DND-41 (cell line): Measurements from ENCODE around the gene TAS1R3.

Experiments
- ATAC-seq: fragments of 200-7000 bp; cut with Tn5 transposase; 3 replicates; pipeline ENCODE4 v1.9.1; 2021; ENCODE audit warnings: low read depth; ENCODE audit not compliant: insufficient read depth
- DNase-seq: peaks from one replicate; pipeline ENCODE4 v3.0.0-alpha.2; 2020
- H2AFZ ChIP-seq: 2 replicates; pipeline ENCODE4 v1.6.0; 2012; ENCODE audit warnings: low read depth, low read length
- H3K27ac ChIP-seq: 2 replicates; pipeline ENCODE4 v1.5.1; 2012; ENCODE audit warnings: low read length, inconsistent platforms
- H3K27me3 ChIP-seq: fragments of 200-600 bp; sonication (generic); 2 replicates; pipeline ENCODE4 v1.6.0; 2012; ENCODE audit warnings: low read length, mild to moderate bottlenecking, inconsistent platforms; ENCODE audit not compliant: insufficient read depth, poor library complexity
- H3K36me3 ChIP-seq: 2 replicates; pipeline ENCODE4 v1.5.1; 2012; ENCODE audit warnings: low read length, inconsistent platforms; ENCODE audit not compliant: insufficient read depth
- H3K4me1 ChIP-seq: 2 replicates; pipeline ENCODE4 v1.5.1; 2012; ENCODE audit warnings: mild to moderate bottlenecking, low read length; ENCODE audit not compliant: insufficient read depth
- H3K4me2 ChIP-seq: 2 replicates; pipeline ENCODE4 v1.6.0; 2012; ENCODE audit warnings: mild to moderate bottlenecking, moderate library complexity, low read length, inconsistent platforms; ENCODE audit not compliant: insufficient read depth
- H3K4me3 ChIP-seq, 2 experiments: fragments of 200-600 bp in 1 of 2; shearing (Covaris generic) in 1 of 2; 2 replicates each; pipeline ENCODE4 v1.5.1; 2012 to 2016; ENCODE audit warnings: inconsistent platforms in 2 of 2, low read length in 2 of 2, mild to moderate bottlenecking in 2 of 2, low read depth in 1 of 2, moderate library complexity in 1 of 2
- H3K79me2 ChIP-seq: 2 replicates; pipeline ENCODE4 v1.6.0; 2012; ENCODE audit warnings: low read length, inconsistent platforms; ENCODE audit not compliant: insufficient read depth
- H3K9ac ChIP-seq: 2 replicates; pipeline ENCODE4 v1.6.0; 2012; ENCODE audit warnings: low read depth, mild to moderate bottlenecking, inconsistent platforms, low read length, moderate library complexity
- H3K9me3 ChIP-seq: 2 replicates; pipeline ENCODE4 v1.5.1; 2012; ENCODE audit warnings: low read length, moderate library complexity, mild to moderate bottlenecking, inconsistent platforms; ENCODE audit not compliant: insufficient read depth, severe bottlenecking
- H4K20me1 ChIP-seq: 2 replicates; pipeline ENCODE4 v1.6.0; 2012; ENCODE audit warnings: low read length; ENCODE audit not compliant: insufficient read depth
- EZH2 ChIP-seq: IDR thresholded peaks from 3 replicates; pipeline ENCODE4 v1.6.1; 2012; ENCODE audit warnings: borderline replicate concordance, low read depth, mild to moderate bottlenecking, moderate library complexity, low read length, inconsistent platforms; ENCODE audit not compliant: severe bottlenecking
- TF ChIP-seq, protein P1 (sequence below): IDR thresholded peaks from 2 replicates; pipeline ENCODE4 v1.5.1; 2012; ENCODE audit warnings: borderline replicate concordance, low read length, moderate library complexity, mild to moderate bottlenecking; ENCODE audit not compliant: poor library complexity, severe bottlenecking; ENCODE audit errors: extremely low read depth

TAS1R3 gene

GRCh38 chr1:1340791-1341548 lies 9.9 kb downstream of the TAS1R3 start:
- Histone ChIP-seq H3K4me2 (no peak overlapping the region), H3K27ac (no peak overlapping the region), H3K4me1 (peaks cover 3% of the 10 kb centered on the region; the same call in 1 of the 2 replicates), H3K9me3 (no peaks in the 10 kb centered on the region), H3K4me3 (no peak overlapping the region), H3K79me2 (peaks cover 23% of the 10 kb centered on the region), H3K36me3 (peaks cover 39% of the 10 kb centered on the region), H4K20me1 (peaks cover 65% of the 10 kb centered on the region), H3K27me3 (no peaks in the 10 kb centered on the region), H3K9ac (no peak overlapping the region), H2AFZ (no peak overlapping the region)
- TF ChIP-seq EZH2 = no peak
- TF ChIP-seq, protein P1, sequence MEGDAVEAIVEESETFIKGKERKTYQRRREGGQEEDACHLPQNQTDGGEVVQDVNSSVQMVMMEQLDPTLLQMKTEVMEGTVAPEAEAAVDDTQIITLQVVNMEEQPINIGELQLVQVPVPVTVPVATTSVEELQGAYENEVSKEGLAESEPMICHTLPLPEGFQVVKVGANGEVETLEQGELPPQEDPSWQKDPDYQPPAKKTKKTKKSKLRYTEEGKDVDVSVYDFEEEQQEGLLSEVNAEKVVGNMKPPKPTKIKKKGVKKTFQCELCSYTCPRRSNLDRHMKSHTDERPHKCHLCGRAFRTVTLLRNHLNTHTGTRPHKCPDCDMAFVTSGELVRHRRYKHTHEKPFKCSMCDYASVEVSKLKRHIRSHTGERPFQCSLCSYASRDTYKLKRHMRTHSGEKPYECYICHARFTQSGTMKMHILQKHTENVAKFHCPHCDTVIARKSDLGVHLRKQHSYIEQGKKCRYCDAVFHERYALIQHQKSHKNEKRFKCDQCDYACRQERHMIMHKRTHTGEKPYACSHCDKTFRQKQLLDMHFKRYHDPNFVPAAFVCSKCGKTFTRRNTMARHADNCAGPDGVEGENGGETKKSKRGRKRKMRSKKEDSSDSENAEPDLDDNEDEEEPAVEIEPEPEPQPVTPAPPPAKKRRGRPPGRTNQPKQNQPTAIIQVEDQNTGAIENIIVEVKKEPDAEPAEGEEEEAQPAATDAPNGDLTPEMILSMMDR = no peak
- ATAC-seq (no peak), DNase-seq (no peak)

- Histone ChIP-seq H3K27ac (no peak overlapping the region), H3K36me3 (peaks cover 39% of the 10 kb centered on the region), H3K9me3 (no peaks in the 10 kb centered on the region), H3K9ac (no peak overlapping the region), H3K4me3 (no peak overlapping the region), H3K27me3 (no peaks in the 10 kb centered on the region), H3K4me2 (no peak overlapping the region), H3K79me2 (peaks cover 29% of the 10 kb centered on the region), H4K20me1 (peaks cover 65% of the 10 kb centered on the region), H3K4me1 (peaks cover 9% of the 10 kb centered on the region), H2AFZ (no peak overlapping the region)
- DNase-seq = no peak
- no peak for TF ChIP-seq EZH2
- TF ChIP-seq, protein P1 = no peak
- no peak for ATAC-seq
Measured at GRCh38 chr1:1341549-1342021, 10.5 kb downstream of the TAS1R3 start.

- Histone ChIP-seq H3K9ac (no peak overlapping the region), H3K4me1 (peaks cover 14% of the 10 kb centered on the region), H4K20me1 (peaks cover 68% of the 10 kb centered on the region), H3K27ac (no peak overlapping the region), H3K79me2 (peaks cover 35% of the 10 kb centered on the region), H3K36me3 (peaks cover 39% of the 10 kb centered on the region), H3K27me3 (no peaks in the 10 kb centered on the region), H2AFZ (no peak overlapping the region), H3K4me3 (no peak overlapping the region), H3K4me2 (no peak overlapping the region), H3K9me3 (no peaks in the 10 kb centered on the region)
- DNase-seq = no peak
- TF ChIP-seq, protein P1 = no peak
- no peak for TF ChIP-seq EZH2
- ATAC-seq = no peak
Measured at GRCh38 chr1:1342061-1342562, 11.0 kb downstream of the TAS1R3 start.
